Measurements from ENCODE around the gene SLC8A1. TPM values are rescaled to one million over a fixed set of nuclear protein-coding genes. Genes with fewer than 3 reads are reported as not detected.

The SLC8A1 gene
- total RNA-seq, 6 donors from 2014 or later: 21.8 to 58.6 (median 25.3) TPM

DNA sequence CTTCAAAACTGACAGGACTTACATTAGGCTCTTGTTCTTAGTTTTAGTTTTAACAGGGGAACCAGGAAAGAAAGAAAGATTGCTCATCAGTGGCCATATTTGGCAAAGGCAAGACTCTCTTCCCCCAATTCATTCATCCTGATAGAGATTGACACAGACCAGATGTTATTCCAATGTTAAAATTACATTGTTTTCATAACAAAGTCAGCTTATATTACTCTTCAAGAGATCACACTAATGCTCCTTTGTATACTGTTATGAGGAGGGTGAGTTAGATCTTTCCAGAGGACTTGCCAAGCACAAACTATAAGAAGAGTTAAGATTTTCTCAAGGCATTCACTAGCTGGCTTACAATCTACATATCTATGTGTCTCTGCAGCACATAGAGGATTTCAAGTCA, 252.1 kb downstream of the SLC8A1 start:
- no peak overlapping the region for H3K27ac ChIP-seq
- no peaks in the 10 kb centered on the region for H3K27me3 ChIP-seq
- ATAC-seq (ENCODE audit: low FRiP score in 2 of 2): no peak
- TF ChIP-seq EP300 (IDR thresholded peaks at IDR 0.05): no peak
- no peak for TF ChIP-seq POLR2AphosphoS5 (IDR thresholded peaks at IDR 0.05)
- no peak for TF ChIP-seq POLR2A (IDR thresholded peaks at IDR 0.05)
- TF ChIP-seq, protein P1, sequence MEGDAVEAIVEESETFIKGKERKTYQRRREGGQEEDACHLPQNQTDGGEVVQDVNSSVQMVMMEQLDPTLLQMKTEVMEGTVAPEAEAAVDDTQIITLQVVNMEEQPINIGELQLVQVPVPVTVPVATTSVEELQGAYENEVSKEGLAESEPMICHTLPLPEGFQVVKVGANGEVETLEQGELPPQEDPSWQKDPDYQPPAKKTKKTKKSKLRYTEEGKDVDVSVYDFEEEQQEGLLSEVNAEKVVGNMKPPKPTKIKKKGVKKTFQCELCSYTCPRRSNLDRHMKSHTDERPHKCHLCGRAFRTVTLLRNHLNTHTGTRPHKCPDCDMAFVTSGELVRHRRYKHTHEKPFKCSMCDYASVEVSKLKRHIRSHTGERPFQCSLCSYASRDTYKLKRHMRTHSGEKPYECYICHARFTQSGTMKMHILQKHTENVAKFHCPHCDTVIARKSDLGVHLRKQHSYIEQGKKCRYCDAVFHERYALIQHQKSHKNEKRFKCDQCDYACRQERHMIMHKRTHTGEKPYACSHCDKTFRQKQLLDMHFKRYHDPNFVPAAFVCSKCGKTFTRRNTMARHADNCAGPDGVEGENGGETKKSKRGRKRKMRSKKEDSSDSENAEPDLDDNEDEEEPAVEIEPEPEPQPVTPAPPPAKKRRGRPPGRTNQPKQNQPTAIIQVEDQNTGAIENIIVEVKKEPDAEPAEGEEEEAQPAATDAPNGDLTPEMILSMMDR (IDR thresholded peaks at IDR 0.05): no peak
- H3K4me3 ChIP-seq: no peak overlapping the region
- no peaks in the 10 kb centered on the region for H3K4me1 ChIP-seq
- DNase-seq: no peak
- H3K9me3 ChIP-seq: no peaks in the 10 kb centered on the region
- no peaks in the 10 kb centered on the region for H3K36me3 ChIP-seq

DNA sequence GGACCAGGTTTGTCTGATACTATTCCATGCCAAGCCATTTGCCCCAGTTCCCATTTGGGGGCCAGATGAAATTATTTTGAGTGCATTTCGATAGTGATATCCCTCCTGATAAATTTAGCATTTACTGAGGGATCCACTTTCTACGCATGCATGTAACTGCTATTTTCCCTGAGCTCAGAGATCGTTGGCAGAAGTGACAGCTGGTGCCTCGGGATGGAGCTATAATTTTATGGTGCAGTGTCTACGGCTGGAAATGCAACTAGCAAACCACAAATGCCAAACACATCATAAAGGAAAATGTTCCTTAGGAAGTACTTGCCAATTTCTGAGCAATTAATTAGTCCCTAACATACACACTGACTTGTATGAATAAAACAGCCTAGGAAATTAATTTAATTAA, 254.8 kb downstream of the SLC8A1 start:
- Histone ChIP-seq H3K27ac (no peak overlapping the region), H3K9me3 (no peaks in the 10 kb centered on the region), H3K27me3 (no peaks in the 10 kb centered on the region), H3K4me3 (no peak overlapping the region), H3K4me1 (no peaks in the 10 kb centered on the region), H3K36me3 (no peaks in the 10 kb centered on the region)
- no peak for DNase-seq
- TF ChIP-seq EP300 (IDR thresholded peaks at IDR 0.05) (no peak), POLR2A (IDR thresholded peaks at IDR 0.05) (no peak), POLR2AphosphoS5 (IDR thresholded peaks at IDR 0.05) (no peak)
- TF ChIP-seq, protein P1 (IDR thresholded peaks at IDR 0.05): no peak
- no peak for ATAC-seq (ENCODE audit: low FRiP score in 2 of 2)
- 72 to 74% methylated on average over 5 of the region's 5 CpGs for WGBS, 2 donors

DNA sequence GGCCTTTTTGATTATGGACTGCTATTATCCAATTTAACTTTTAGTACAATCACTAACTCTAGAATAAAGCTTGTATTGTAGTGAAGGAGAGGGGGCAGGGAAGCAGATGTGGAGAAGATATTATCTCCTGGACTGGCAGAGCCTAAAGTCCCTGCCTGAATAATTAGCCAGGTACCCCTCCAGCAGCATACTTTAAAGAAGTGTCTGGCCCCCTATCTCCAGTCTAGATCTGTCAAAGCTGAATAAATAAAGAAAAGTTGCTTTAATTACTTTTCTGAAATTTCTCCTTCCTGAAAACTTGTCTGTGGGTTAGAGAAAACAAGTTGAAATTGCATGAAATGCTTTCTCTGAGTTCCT, 258.2 kb downstream of the SLC8A1 start:
- H3K4me3 ChIP-seq: no peak overlapping the region
- no peaks in the 10 kb centered on the region for H3K9me3 ChIP-seq
- ATAC-seq (ENCODE audit: low FRiP score in 2 of 2) (no peak), DNase-seq (no peak)
- TF ChIP-seq, protein P1 (IDR thresholded peaks at IDR 0.05): no peak
- TF ChIP-seq POLR2A (IDR thresholded peaks at IDR 0.05) (no peak), POLR2AphosphoS5 (IDR thresholded peaks at IDR 0.05) (no peak), EP300 (IDR thresholded peaks at IDR 0.05) (no peak)
- H3K4me1 ChIP-seq: no peaks in the 10 kb centered on the region
- no peak overlapping the region for H3K27ac ChIP-seq
- H3K27me3 ChIP-seq: no peaks in the 10 kb centered on the region
- no peaks in the 10 kb centered on the region for H3K36me3 ChIP-seq

DNA sequence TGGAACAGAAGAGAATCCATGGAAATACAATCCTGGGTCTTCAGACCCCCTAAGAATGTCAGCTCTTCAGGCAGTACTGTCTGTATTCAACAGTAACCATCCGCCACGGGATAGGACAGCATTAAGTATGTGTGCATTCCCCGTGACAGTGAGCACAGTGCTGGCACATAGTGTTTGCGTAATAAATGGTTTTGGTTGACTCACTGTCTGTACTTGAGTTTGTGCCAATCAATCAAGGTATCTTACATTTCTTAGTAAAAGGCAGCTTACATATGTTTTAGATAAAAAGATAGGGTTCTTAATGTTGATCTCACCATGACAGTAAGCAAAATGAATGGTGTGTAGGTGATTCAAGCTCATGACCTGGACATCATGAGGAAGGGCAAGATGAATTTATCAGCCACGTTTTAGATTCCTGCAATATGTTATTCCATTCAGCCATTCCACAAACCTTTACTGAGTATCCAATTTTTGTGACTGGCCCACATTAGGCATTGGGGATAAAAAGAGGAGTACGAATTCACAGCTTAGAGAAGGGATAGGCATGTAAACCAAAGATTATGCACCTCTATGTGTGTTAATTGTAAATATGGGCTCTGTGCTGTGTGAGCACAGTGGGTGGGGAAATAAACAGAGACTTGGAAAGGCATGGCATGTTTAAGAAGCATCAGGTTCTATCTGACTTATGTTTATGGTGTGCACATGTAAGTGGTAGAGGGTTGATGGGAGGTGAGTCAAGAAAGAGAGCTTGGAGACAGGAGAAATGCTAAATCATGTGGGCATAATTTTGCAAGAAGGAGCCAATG, 258.8 kb downstream of the SLC8A1 start:
- H3K4me1 ChIP-seq: no peaks in the 10 kb centered on the region
- H3K4me3 ChIP-seq: no peak overlapping the region
- no peaks in the 10 kb centered on the region for H3K36me3 ChIP-seq
- no peaks in the 10 kb centered on the region for H3K9me3 ChIP-seq
- DNase-seq (no peak), ATAC-seq (ENCODE audit: low FRiP score in 2 of 2) (no peak)
- H3K27me3 ChIP-seq: no peaks in the 10 kb centered on the region
- H3K27ac ChIP-seq: no peak overlapping the region
- 76 to 80% methylated on average over 6 of the region's 6 CpGs for WGBS, 2 donors
- TF ChIP-seq EP300 (IDR thresholded peaks at IDR 0.05): no peak
- TF ChIP-seq, protein P1 (IDR thresholded peaks at IDR 0.05): no peak
- TF ChIP-seq POLR2AphosphoS5 (IDR thresholded peaks at IDR 0.05): no peak
- TF ChIP-seq POLR2A (IDR thresholded peaks at IDR 0.05): no peak

DNA sequence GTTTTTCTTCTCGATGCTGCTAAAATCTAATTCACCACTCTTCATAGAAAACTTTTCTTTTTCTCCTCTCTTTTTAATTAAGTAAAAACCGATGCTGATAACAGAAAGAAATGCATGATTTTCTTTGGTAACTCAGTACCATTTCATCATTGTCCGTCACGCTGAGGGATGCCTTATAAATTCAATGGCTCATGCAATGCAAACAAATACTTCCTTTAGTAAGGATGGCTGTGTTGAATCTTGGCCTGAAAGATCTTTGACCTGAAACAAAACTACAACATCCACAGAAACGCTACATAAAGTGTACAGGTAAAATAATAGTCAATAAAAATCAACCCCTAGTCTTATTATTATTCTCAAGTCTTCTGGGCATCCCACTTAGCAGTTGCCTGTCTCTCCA, 261.4 kb downstream of the SLC8A1 start:
- ATAC-seq (ENCODE audit: low FRiP score in 2 of 2) (no peak), DNase-seq (no peak)
- H3K27ac ChIP-seq: no peak overlapping the region
- no peaks in the 10 kb centered on the region for H3K4me1 ChIP-seq
- 84 to 87% methylated on average over 5 of the region's 5 CpGs for WGBS, 2 donors
- H3K4me3 ChIP-seq: no peak overlapping the region
- no peaks in the 10 kb centered on the region for H3K27me3 ChIP-seq
- H3K9me3 ChIP-seq: no peaks in the 10 kb centered on the region
- H3K36me3 ChIP-seq: no peaks in the 10 kb centered on the region
- no peak for TF ChIP-seq POLR2A (IDR thresholded peaks at IDR 0.05)
- TF ChIP-seq, protein P1 (IDR thresholded peaks at IDR 0.05): no peak
- TF ChIP-seq EP300 (IDR thresholded peaks at IDR 0.05): no peak
- TF ChIP-seq POLR2AphosphoS5 (IDR thresholded peaks at IDR 0.05): no peak

All from upper lobe of left lung (tissue), 6 donors.